SK-N-SH (cell line): ENCODE measurements around the gene BTNL8. TPM values are rescaled to one million over a fixed set of nuclear protein-coding genes. Genes with fewer than 3 reads are reported as not detected.

Experiments used
- CTCF ChIA-PET: fragments of 300-600, 350-600 bp; formaldehyde crosslinking; extraction: SDS; loops from one replicate; lab custom pipeline; 2021; lab: Yijun Ruan, JAX
- POLR2A ChIA-PET: fragments of 350-600 bp; sonication (Branson Sonifier 250); formaldehyde crosslinking; extraction: SDS; loops from one replicate; lab custom pipeline; 2020; ENCODE audit warnings: antibody characterized with exemption, inconsistent platforms; lab: Yijun Ruan, JAX
- DNase-seq: peaks from one replicate; pipeline ENCODE4 v3.0.0; 2012
- H2AFZ ChIP-seq: fragments of 200-600 bp; sonication (generic); 2 replicates; pipeline ENCODE4 v1.8.1; 2016; ENCODE audit warnings: antibody characterized with exemption, mild to moderate bottlenecking, low read depth
- H3F3A ChIP-seq: fragments of 200-600 bp; sonication (generic); replicated peaks from 2 replicates; pipeline ENCODE3; 2016; ENCODE audit warnings: antibody characterized with exemption, mild to moderate bottlenecking; ENCODE audit not compliant: insufficient read depth
- H3K27ac ChIP-seq, 2 experiments: fragments of 200-500 bp in 1 of 2; fragments of 200-600 bp in 1 of 2; sonication (Bioruptor generic) in 1 of 2; sonication (generic), shearing (Covaris generic) in 1 of 2; 2 replicates each; pipeline versions ENCODE4 v1.5.1 to v1.6.1; 2014 to 2016; ENCODE audit warnings: low read depth in 2 of 2, inconsistent platforms in 1 of 2, low read length in 1 of 2, mild to moderate bottlenecking in 1 of 2, mixed read lengths in 1 of 2
- H3K27me3 ChIP-seq: fragments of 200-600 bp; sonication (generic), shearing (Covaris generic); 2 replicates; pipeline ENCODE4 v1.6.1; 2016; ENCODE audit warnings: mixed run types; ENCODE audit not compliant: insufficient read depth
- H3K36me3 ChIP-seq, 2 experiments: fragments of 200-500 bp in 1 of 2; fragments of 200-600 bp in 1 of 2; sonication (Bioruptor generic) in 1 of 2; sonication (generic) in 1 of 2; replicated peaks in 1 of 2; 2 replicates each; pipeline versions ENCODE3 to v1.5.1; 2014 to 2016; ENCODE audit warnings: low read length in 1 of 2, mild to moderate bottlenecking in 1 of 2; ENCODE audit not compliant: insufficient read depth in 2 of 2, control insufficient read depth in 1 of 2
- H3K4me1 ChIP-seq, 2 experiments: fragments of 200-500 bp in 1 of 2; fragments of 200-600 bp in 1 of 2; sonication (Bioruptor generic) in 1 of 2; sonication (generic), shearing (Covaris generic) in 1 of 2; 2 replicates each; pipeline versions ENCODE4 v1.5.1 to v1.6.1; 2014 to 2016; ENCODE audit warnings: low read depth in 1 of 2, low read length in 1 of 2, mixed run types in 1 of 2; ENCODE audit not compliant: insufficient read depth in 2 of 2, control insufficient read depth in 1 of 2
- H3K4me2 ChIP-seq: fragments of 200-600 bp; sonication (generic), shearing (Covaris generic); 2 replicates; pipeline ENCODE4 v1.6.1; 2017; ENCODE audit warnings: mixed run types
- H3K4me3 ChIP-seq, 2 experiments: fragments of 200-500 bp in 1 of 2; fragments of 200-600 bp in 1 of 2; sonication (Bioruptor generic) in 1 of 2; sonication (generic), shearing (Covaris generic) in 1 of 2; 2 replicates each; pipeline versions ENCODE4 v1.5.1 to v1.8.1; 2014 to 2016; ENCODE audit warnings: low read depth in 2 of 2, inconsistent platforms in 1 of 2, low read length in 1 of 2, mild to moderate bottlenecking in 1 of 2, mixed read lengths in 1 of 2, moderate library complexity in 1 of 2
- H3K79me2 ChIP-seq: fragments of 200-600 bp; sonication (generic); 2 replicates; pipeline ENCODE4 v1.8.1; 2017; ENCODE audit warnings: mild to moderate bottlenecking; ENCODE audit not compliant: insufficient read depth
- H3K9ac ChIP-seq: fragments of 200-600 bp; sonication (generic); 2 replicates; pipeline ENCODE4 v1.6.1; 2017; ENCODE audit warnings: mixed run types
- H3K9me2 ChIP-seq: fragments of 200-600 bp; sonication (generic); 2 replicates; pipeline ENCODE4 v1.6.1; 2017; ENCODE audit warnings: mixed run types
- H3K9me3 ChIP-seq: fragments of 200-600 bp; sonication (generic); 2 replicates; pipeline ENCODE4 v1.6.1; 2017; ENCODE audit warnings: mixed run types, mild to moderate bottlenecking, moderate library complexity
- H4K20me1 ChIP-seq: fragments of 200-600 bp; sonication (generic); 2 replicates; pipeline ENCODE4 v1.6.1; 2017; ENCODE audit warnings: mild to moderate bottlenecking, mixed run types; ENCODE audit not compliant: insufficient read depth
- EZH2phosphoT487 ChIP-seq: fragments of 200-600 bp; sonication (generic); IDR thresholded peaks from 2 replicates; pipeline ENCODE4 v1.6.1; 2017; ENCODE audit warnings: low read depth, mixed run types, mild to moderate bottlenecking, antibody characterized with exemption, moderate library complexity, borderline replicate concordance
- FOSL2 ChIP-seq: IDR thresholded peaks from 2 replicates; pipeline ENCODE4 v1.4.0; 2012; ENCODE audit warnings: low read depth, mild to moderate bottlenecking, moderate library complexity, borderline replicate concordance
- GATA2 ChIP-seq: sonication (generic); formaldehyde crosslinking; IDR thresholded peaks from 2 replicates; pipeline ENCODE4 v1.5.0; 2020; ENCODE audit warnings: mild to moderate bottlenecking, missing genetic modification reagents
- IRF3 ChIP-seq: fragments of 150-350 bp; IDR thresholded peaks from 2 replicates; pipeline ENCODE4 v1.6.1; 2016; ENCODE audit warnings: mild to moderate bottlenecking, low read depth, low read length
- MAX ChIP-seq: IDR thresholded peaks from 2 replicates; pipeline ENCODE4 v1.4.0; 2012; ENCODE audit warnings: low read depth
- RCOR1 ChIP-seq: fragments of 150-350 bp; IDR thresholded peaks from 2 replicates; pipeline ENCODE4 v1.6.1; 2017; ENCODE audit warnings: antibody characterized with exemption, low read length
- REST ChIP-seq: IDR thresholded peaks from 2 replicates; pipeline ENCODE4 v1.6.1; 2012; ENCODE audit warnings: mild to moderate bottlenecking, low read depth, low read length, moderate library complexity
- RFX5 ChIP-seq: IDR thresholded peaks from 2 replicates; pipeline ENCODE4 v1.6.1; 2012; ENCODE audit warnings: mild to moderate bottlenecking, improper control_type of control experiment, low read length
- RXRA ChIP-seq: IDR thresholded peaks from 2 replicates; pipeline ENCODE4 v1.4.0; 2012; ENCODE audit warnings: low read depth, mild to moderate bottlenecking, borderline replicate concordance
- USF1 ChIP-seq: IDR thresholded peaks from 2 replicates; pipeline ENCODE4 v1.4.0; 2012; ENCODE audit warnings: low read depth, borderline replicate concordance
- ZBTB33 ChIP-seq: IDR thresholded peaks from 2 replicates; pipeline ENCODE4 v1.4.0; 2012; ENCODE audit warnings: low read depth, borderline replicate concordance
- WGBS: methylation state at CpG from one replicate; pipeline ENCODE4 v1.1.6; 2017; ENCODE audit warnings: low lambda C conversion rate; 5-methylcytosine and 5-hydroxymethylcytosine counted together
- polyA plus RNA-seq, 3 experiments: library from polyadenylated mRNA; depleted of rRNA; stranded (reverse); fragments of >200 nt; gene quantifications; 2 replicates each; pipeline ENCODE4 v1.2.3, GENCODE V29; 2012

BTNL8 gene
- polyA plus RNA-seq, 1 of the 3 experiments (the other 2 are of a cell fraction) = not detected

- H3K9ac ChIP-seq = no peak overlapping the region
- POLR2A ChIA-PET = no interaction called here
- H3K4me3 ChIP-seq = no peak overlapping the region
- no peaks in the 10 kb centered on the region for H4K20me1 ChIP-seq
- no peaks in the 10 kb centered on the region for H3K9me2 ChIP-seq
- H3K79me2 ChIP-seq = no peaks in the 10 kb centered on the region
- WGBS = 27% methylated on average over 5 of the region's 5 CpGs
- CTCF ChIA-PET = interaction anchor here (1.0 kb wide), 1 partner anchor 81 kb away, joined by 4 read pairs; no protein-coding TSS in a partner anchor
- H3K27ac ChIP-seq = no peak overlapping the region
- no peak for DNase-seq
- no peak for TF ChIP-seq ZBTB33
- TF ChIP-seq RFX5 = no peak
- TF ChIP-seq MAX = no peak
- TF ChIP-seq RCOR1 = no peak
- TF ChIP-seq FOSL2 = no peak
- no peak for TF ChIP-seq RXRA
- no peak for TF ChIP-seq USF1
- no peak for TF ChIP-seq GATA2 (CRISPR knock-in tag)
- TF ChIP-seq REST = no peak
- no peak for TF ChIP-seq EZH2phosphoT487
- TF ChIP-seq IRF3 = no peak
- no peak overlapping the region for H3K4me2 ChIP-seq
- peaks cover 10% of the 10 kb centered on the region; the same call in 1 of the 2 replicates for H3K27me3 ChIP-seq
- no peak overlapping the region for H2AFZ ChIP-seq
- H3K9me3 ChIP-seq = no peaks in the 10 kb centered on the region
- H3K4me1 ChIP-seq = no peaks in the 10 kb centered on the region
- peaks cover 8% of the 10 kb centered on the region for H3F3A ChIP-seq
- H3K36me3 ChIP-seq = no peaks in the 10 kb centered on the region
These were observed 32.8 kb upstream of the BTNL8 start for GRCh38 chr5:180865981-180866695.
